Daoy (cell line): ENCODE measurements around the gene CHST7. TPM values are rescaled to one million over a fixed set of nuclear protein-coding genes. Genes with fewer than 3 reads are reported as not detected.
A peak's percentile ranks its signal among the peaks of the same experiment; 100 is the strongest.
"Not testable (repeated sequence)": the region's sequence is repeated elsewhere in the genome, so short reads cannot be mapped to it uniquely, and the experiment has no call there.

Experiments
- DNase-seq: peaks from one replicate; pipeline ENCODE4 v3.0.0-alpha.2; 2015; ENCODE audit warnings: low read depth
- total RNA-seq: library from RNA; depleted of rRNA; stranded (reverse); fragments of >200 nt; shearing (Covaris generic); gene quantifications from 2 replicates; pipeline ENCODE4 v1.2.3, GENCODE V29; 2014; rRNA removed

CHST7 gene
- 4.4 and 10.5 TPM in 2 replicates for total RNA-seq

GRCh38 chrX:46573331-46573891 lies at the start of gene CHST7:
Gene CHST7 (plus strand): TSS chrX:46573765. CDS start chrX:46573932, 167 bp downstream.
- DNase-seq: peak; percentile 69

GRCh38 chrX:46528640-46529039 lies 44.9 kb upstream of the CHST7 start:
- not testable (repeated sequence) for DNase-seq

GRCh38 chrX:46529740-46530403 lies 43.7 kb upstream of the CHST7 start:
- DNase-seq: not testable (repeated sequence)

- DNase-seq: not testable (repeated sequence)
These were observed 43.1 kb upstream of the CHST7 start for GRCh38 chrX:46530404-46530908.

- DNase-seq: no peak
These were observed 42.1 kb upstream of the CHST7 start for GRCh38 chrX:46531442-46531841.

- no peak for DNase-seq
These were observed 30.1 kb upstream of the CHST7 start for GRCh38 chrX:46543441-46543840.

- DNase-seq: not testable (repeated sequence)
These were observed 29.0 kb upstream of the CHST7 start for GRCh38 chrX:46544527-46544926.

- DNase-seq: peak; percentile 93
These were observed 28.2 kb upstream of the CHST7 start, which contains the start of gene ZNF674 for GRCh38 chrX:46545111-46546005. Gene ZNF674 (minus strand): TSS chrX:46545421. CDS start chrX:46542087, 3,334 bp downstream.

GRCh38 chrX:46547857-46548256 lies 25.7 kb upstream of the CHST7 start:
- DNase-seq: peak; percentile 71

- no peak for DNase-seq
These were observed 23.7 kb upstream of the CHST7 start for GRCh38 chrX:46549914-46550313.

- DNase-seq: peak; percentile 61
These were observed 22.0 kb upstream of the CHST7 start for GRCh38 chrX:46551494-46552128.

GRCh38 chrX:46553935-46554334 lies 19.6 kb upstream of the CHST7 start:
- no peak for DNase-seq

- DNase-seq: no peak
These were observed 18.6 kb upstream of the CHST7 start for GRCh38 chrX:46554942-46555341.

GRCh38 chrX:46559062-46559461 lies 14.5 kb upstream of the CHST7 start:
- no peak for DNase-seq

- DNase-seq: no peak
These were observed 11.5 kb upstream of the CHST7 start for GRCh38 chrX:46561824-46562657.

- no peak for DNase-seq
These were observed 6.2 kb upstream of the CHST7 start for GRCh38 chrX:46567388-46567787.

- DNase-seq: no peak
These were observed 3.9 kb upstream of the CHST7 start for GRCh38 chrX:46569621-46570020.

- DNase-seq: no peak
These were observed 1.9 kb upstream of the CHST7 start for GRCh38 chrX:46571423-46572339.

GRCh38 chrX:46572340-46572936 lies 1.1 kb upstream of the CHST7 start:
- DNase-seq: no peak
